HG03064 (cell line): Measurements from ENCODE around the gene PVALEF.

ENCODE experiments used
- ATAC-seq: cut with Tn5 transposase; IDR thresholded peaks from one replicate; pipeline ENCODE4 v1.9.1; 2021; ENCODE audit warnings: low read depth; ENCODE audit not compliant: unreplicated experiment

The PVALEF gene

GRCh38 chr17:81231766-81232581 is 66.7 kb downstream of the PVALEF start:
- no peak for ATAC-seq
